ENCODE measurements around the gene RPIA.

DNA sequence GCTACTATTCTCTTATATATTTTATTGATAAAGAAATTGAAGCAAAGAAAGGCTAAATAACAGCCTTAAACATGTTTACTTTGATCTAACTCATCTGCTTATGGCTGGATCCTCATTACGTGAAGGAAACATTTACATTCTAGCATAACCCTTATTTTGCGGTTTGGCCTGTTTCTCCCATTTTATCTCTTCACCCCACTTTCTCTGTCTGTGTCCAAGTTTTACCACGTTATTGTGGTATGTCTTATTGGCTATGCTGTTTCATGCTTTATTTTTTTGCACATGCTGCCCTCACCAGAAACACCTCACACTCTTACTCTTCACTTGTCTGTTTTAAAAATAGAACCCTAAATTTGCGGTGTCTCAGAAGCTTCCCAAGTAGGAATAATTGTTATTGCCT lies 78.5 kb downstream of the RPIA start:
- TF ChIP-seq, protein P1, sequence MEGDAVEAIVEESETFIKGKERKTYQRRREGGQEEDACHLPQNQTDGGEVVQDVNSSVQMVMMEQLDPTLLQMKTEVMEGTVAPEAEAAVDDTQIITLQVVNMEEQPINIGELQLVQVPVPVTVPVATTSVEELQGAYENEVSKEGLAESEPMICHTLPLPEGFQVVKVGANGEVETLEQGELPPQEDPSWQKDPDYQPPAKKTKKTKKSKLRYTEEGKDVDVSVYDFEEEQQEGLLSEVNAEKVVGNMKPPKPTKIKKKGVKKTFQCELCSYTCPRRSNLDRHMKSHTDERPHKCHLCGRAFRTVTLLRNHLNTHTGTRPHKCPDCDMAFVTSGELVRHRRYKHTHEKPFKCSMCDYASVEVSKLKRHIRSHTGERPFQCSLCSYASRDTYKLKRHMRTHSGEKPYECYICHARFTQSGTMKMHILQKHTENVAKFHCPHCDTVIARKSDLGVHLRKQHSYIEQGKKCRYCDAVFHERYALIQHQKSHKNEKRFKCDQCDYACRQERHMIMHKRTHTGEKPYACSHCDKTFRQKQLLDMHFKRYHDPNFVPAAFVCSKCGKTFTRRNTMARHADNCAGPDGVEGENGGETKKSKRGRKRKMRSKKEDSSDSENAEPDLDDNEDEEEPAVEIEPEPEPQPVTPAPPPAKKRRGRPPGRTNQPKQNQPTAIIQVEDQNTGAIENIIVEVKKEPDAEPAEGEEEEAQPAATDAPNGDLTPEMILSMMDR (conservative IDR thresholded peaks at IDR 0.05 in 1 of 2, IDR thresholded peaks at IDR 0.05 in 1 of 2; ENCODE audit: extremely low read depth in 1 of 2, insufficient read depth in 1 of 2, low read depth in 1 of 2, low read length in 2 of 2), result no peak
- no peak for TF ChIP-seq EZH2 (IDR thresholded peaks at IDR 0.05; ENCODE audit: borderline replicate concordance, low read length)
